ENCODE measurements around the gene ATP1A3.

- no peak for TF ChIP-seq CTCF (IDR thresholded peaks at IDR 0.05)
- TF ChIP-seq POLR2A (IDR thresholded peaks at IDR 0.05) = no peak
Measured at GRCh38 chr19:41991025-41991424, 3.0 kb downstream of the ATP1A3 start.

All from lower leg skin (tissue), 3 donors.